HCT116 (cell line): ENCODE results near the gene IFNGR2.

Source experiments
- ATF3 ChIP-seq: IDR thresholded peaks from 2 replicates; pipeline ENCODE4 v1.6.1; 2012
- CTCF ChIP-seq, 3 experiments: fragments of 200-600 bp in 1 of 3; sonication (generic) in 1 of 3; IDR thresholded peaks in 2 of 3; conservative IDR thresholded peaks in 1 of 3; 2 replicates each; pipeline ENCODE4 v1.5.1; 2012 to 2017; ENCODE audit warnings: low read depth in 2 of 3, low read length in 2 of 3, antibody characterized with exemption in 1 of 3, borderline replicate concordance in 1 of 3, control low read depth in 1 of 3, mild to moderate bottlenecking in 1 of 3, mixed read lengths in 1 of 3, mixed run types in 1 of 3, moderate library complexity in 1 of 3; ENCODE audit not compliant: insufficient read depth in 1 of 3
- EGR1 ChIP-seq: IDR thresholded peaks from 2 replicates; pipeline ENCODE4 v1.6.1; 2012; ENCODE audit warnings: low read depth
- ELF1 ChIP-seq: IDR thresholded peaks from 2 replicates; pipeline ENCODE4 v1.6.1; 2012; ENCODE audit warnings: low read depth, borderline replicate concordance
- EZH2phosphoT487 ChIP-seq: fragments of 200-600 bp; IDR thresholded peaks from 2 replicates; pipeline ENCODE4 v1.6.1; 2018; ENCODE audit warnings: antibody characterized with exemption, borderline replicate concordance
- FOSL1 ChIP-seq: IDR thresholded peaks from 2 replicates; pipeline ENCODE4 v1.6.1; 2012; ENCODE audit warnings: low read depth
- JUND ChIP-seq: IDR thresholded peaks from 2 replicates; pipeline ENCODE4 v1.6.1; 2012
- MAX ChIP-seq: IDR thresholded peaks from 2 replicates; pipeline ENCODE4 v1.6.1; 2012
- POLR2A ChIP-seq: IDR thresholded peaks from 2 replicates; pipeline ENCODE4 v1.7.0; 2011; ENCODE audit warnings: borderline replicate concordance; ENCODE audit not compliant: insufficient read depth, insufficient read length; ENCODE audit errors: extremely low read depth
- POLR2AphosphoS5 ChIP-seq: IDR thresholded peaks from 2 replicates; pipeline ENCODE4 v1.6.1; 2011; ENCODE audit warnings: mild to moderate bottlenecking, low read depth, low read length, moderate library complexity
- SP1 ChIP-seq: IDR thresholded peaks from 2 replicates; pipeline ENCODE4 v1.6.1; 2012; ENCODE audit warnings: low read depth
- YY1 ChIP-seq: IDR thresholded peaks from 2 replicates; pipeline ENCODE4 v1.6.1; 2011; ENCODE audit warnings: low read length, low read depth, moderate library complexity, mild to moderate bottlenecking; ENCODE audit not compliant: insufficient replicate concordance; ENCODE audit errors: extremely low read depth
- ZNF274 ChIP-seq: fragments of 200-500 bp; sonication (Bioruptor generic); IDR thresholded peaks from 2 replicates; pipeline ENCODE4 v1.6.1; 2014; ENCODE audit warnings: mild to moderate bottlenecking, low read depth, low read length, inconsistent platforms

- no peak for TF ChIP-seq EGR1
- no peak for TF ChIP-seq CTCF (IDR thresholded peaks at IDR 0.05 in 2 of 3, conservative IDR thresholded peaks at IDR 0.05 in 1 of 3; ENCODE audit: borderline replicate concordance in 1 of 3, insufficient read depth in 1 of 3, low read depth in 2 of 3, low read length in 2 of 3)
- no peak for TF ChIP-seq FOSL1
- TF ChIP-seq EZH2phosphoT487, result no peak
- TF ChIP-seq POLR2AphosphoS5, result no peak
- TF ChIP-seq SP1, result no peak
- no peak for TF ChIP-seq ELF1
- TF ChIP-seq MAX, result no peak
- TF ChIP-seq ZNF274, result no peak
- TF ChIP-seq YY1, result no peak
- TF ChIP-seq ATF3, result no peak
- no peak for TF ChIP-seq JUND
- TF ChIP-seq POLR2A, result no peak
These were observed 75.0 kb downstream of the IFNGR2 start for GRCh38 chr21:33478182-33478581.
